Neural crest cell (in vitro differentiated cells): Measurements from ENCODE around the gene EFCAB9. TPM values are rescaled to one million over a fixed set of nuclear protein-coding genes. Genes with fewer than 3 reads are reported as not detected.
A peak's percentile ranks its signal among the peaks of the same experiment; 100 is the strongest.

ENCODE experiments used
- DNase-seq: peaks from one replicate; pipeline ENCODE4 v3.0.0; 2021; ENCODE audit warnings: low read depth, mixed read lengths, low spot score
- H3K27ac Mint-ChIP-seq: one replicate; pipeline ENCODE4 v1.8.0; 2021; ENCODE audit warnings: mild to moderate bottlenecking, mixed read lengths; ENCODE audit not compliant: unreplicated experiment
- H3K27me3 Mint-ChIP-seq: 2 replicates; pipeline ENCODE4 v1.8.0; 2021; ENCODE audit warnings: low read depth, mild to moderate bottlenecking, mixed read lengths
- H3K36me3 Mint-ChIP-seq: 2 replicates; pipeline ENCODE4 v1.8.0; 2021; ENCODE audit warnings: low read depth, mild to moderate bottlenecking, mixed read lengths
- H3K4me1 Mint-ChIP-seq: 2 replicates; pipeline ENCODE4 v1.8.0; 2021; ENCODE audit warnings: mixed read lengths
- H3K4me3 Mint-ChIP-seq: one replicate; pipeline ENCODE4 v1.8.0; 2021; ENCODE audit warnings: mild to moderate bottlenecking, mixed read lengths
- H3K9me3 Mint-ChIP-seq: 2 replicates; pipeline ENCODE4 v1.8.0; 2021; ENCODE audit warnings: mixed read lengths
- total RNA-seq: library from RNA; stranded (reverse); gene quantifications from 2 replicates; pipeline ENCODE4 v1.2.1, GENCODE V29; 2021
- TF ChIP-seq, protein P1 (sequence below): fragments of 200-600 bp; sonication (generic); conservative IDR thresholded peaks from 2 replicates; pipeline ENCODE4 v1.5.0; 2021; ENCODE audit warnings: antibody characterized with exemption, mild to moderate bottlenecking

The EFCAB9 gene
- total RNA-seq, 1 donor from 2014 or later: 0.37 TPM

DNA sequence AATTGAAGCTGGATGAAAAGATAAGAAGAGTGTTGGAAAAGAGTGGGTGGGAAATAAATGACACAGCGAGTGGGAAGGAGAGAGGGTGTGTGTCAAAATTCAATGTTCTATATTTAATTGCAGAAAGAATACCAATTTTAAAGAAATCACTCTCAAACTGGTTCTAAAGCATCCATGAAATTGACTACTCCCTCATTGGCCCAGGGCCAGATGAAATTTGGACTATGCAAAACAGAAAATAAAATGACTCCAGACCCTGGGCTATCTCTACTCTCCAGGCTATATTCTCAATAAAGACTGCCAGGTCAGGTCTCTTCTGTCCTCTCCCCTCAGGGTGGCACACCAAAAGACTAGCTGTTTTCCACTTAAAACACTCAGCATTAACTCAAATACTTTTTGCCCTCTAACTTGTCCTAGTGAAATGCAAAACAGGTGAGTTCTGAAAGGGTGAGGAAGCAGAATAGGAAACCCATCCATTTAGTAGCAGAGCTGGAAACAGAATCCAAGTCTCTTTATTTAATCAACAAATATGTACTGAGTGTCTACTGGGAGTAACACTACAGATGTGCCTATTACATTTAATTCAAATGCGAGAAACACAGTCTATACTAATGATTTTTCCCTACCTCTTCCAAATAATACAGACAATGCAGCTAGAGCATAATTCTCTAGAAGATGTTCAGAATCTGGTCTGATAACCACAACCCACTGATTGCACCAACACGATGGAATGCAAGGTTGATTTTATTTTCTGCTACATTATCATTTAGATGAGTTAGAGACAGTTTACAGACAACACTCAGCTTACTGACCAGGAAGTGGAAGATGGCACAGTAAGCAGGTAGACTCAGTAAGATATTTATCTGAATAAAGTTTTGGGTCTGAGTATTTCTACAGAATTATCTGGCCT, 42.1 kb downstream of the EFCAB9 start:
- Mint-ChIP-seq H3K9me3 (no peaks in the 10 kb centered on the region), H3K36me3 (peaks cover 10% of the 10 kb centered on the region), H3K27me3 (no peaks in the 10 kb centered on the region), H3K4me3 (no peak overlapping the region), H3K4me1 (peaks cover 17% of the 10 kb centered on the region), H3K27ac (no peak overlapping the region)
- DNase-seq: no peak
- TF ChIP-seq, protein P1, sequence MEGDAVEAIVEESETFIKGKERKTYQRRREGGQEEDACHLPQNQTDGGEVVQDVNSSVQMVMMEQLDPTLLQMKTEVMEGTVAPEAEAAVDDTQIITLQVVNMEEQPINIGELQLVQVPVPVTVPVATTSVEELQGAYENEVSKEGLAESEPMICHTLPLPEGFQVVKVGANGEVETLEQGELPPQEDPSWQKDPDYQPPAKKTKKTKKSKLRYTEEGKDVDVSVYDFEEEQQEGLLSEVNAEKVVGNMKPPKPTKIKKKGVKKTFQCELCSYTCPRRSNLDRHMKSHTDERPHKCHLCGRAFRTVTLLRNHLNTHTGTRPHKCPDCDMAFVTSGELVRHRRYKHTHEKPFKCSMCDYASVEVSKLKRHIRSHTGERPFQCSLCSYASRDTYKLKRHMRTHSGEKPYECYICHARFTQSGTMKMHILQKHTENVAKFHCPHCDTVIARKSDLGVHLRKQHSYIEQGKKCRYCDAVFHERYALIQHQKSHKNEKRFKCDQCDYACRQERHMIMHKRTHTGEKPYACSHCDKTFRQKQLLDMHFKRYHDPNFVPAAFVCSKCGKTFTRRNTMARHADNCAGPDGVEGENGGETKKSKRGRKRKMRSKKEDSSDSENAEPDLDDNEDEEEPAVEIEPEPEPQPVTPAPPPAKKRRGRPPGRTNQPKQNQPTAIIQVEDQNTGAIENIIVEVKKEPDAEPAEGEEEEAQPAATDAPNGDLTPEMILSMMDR: no peak

GRCh38 chr5:172238334-172238733, 44.4 kb downstream of the EFCAB9 start:
- Mint-ChIP-seq H3K27me3 (no peaks in the 10 kb centered on the region), H3K27ac (no peak overlapping the region), H3K4me1 (peaks cover 17% of the 10 kb centered on the region), H3K9me3 (peaks cover 5% of the 10 kb centered on the region), H3K4me3 (no peak overlapping the region), H3K36me3 (peaks cover 6% of the 10 kb centered on the region)
- TF ChIP-seq, protein P1: no peak
- DNase-seq: no peak

GRCh38 chr5:172243302-172243701, 49.3 kb downstream of the EFCAB9 start:
- no peak for DNase-seq
- Mint-ChIP-seq H3K4me1 (peaks cover 28% of the 10 kb centered on the region), H3K9me3 (peaks cover 5% of the 10 kb centered on the region), H3K36me3 (peaks cover 12% of the 10 kb centered on the region), H3K4me3 (no peak overlapping the region), H3K27ac (no peak overlapping the region), H3K27me3 (no peaks in the 10 kb centered on the region)
- TF ChIP-seq, protein P1: no peak

DNA sequence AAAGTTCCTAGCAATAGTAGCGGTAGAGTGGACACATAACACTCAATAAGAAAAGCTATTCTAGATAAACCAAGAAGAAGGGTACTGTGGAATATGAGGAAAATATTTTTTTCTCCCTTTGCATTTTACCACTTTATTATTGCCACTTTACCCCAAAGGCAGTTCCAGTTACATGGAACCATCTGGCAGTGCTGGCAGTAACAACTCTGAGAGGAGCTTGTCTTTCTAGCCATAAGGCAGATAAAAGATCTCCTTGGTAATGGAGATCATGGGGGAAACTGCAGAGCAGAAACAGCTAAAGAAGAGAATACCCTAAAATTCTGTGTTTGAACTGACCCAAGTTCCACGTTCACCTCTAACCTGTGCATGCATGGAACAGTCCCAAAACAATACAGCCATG, 51.1 kb downstream of the EFCAB9 start:
- Mint-ChIP-seq H3K4me3 (no peak overlapping the region), H3K4me1 (peaks cover 34% of the 10 kb centered on the region), H3K9me3 (peaks cover 5% of the 10 kb centered on the region), H3K27me3 (no peaks in the 10 kb centered on the region), H3K36me3 (peaks cover 19% of the 10 kb centered on the region), H3K27ac (no peak overlapping the region)
- no peak for DNase-seq
- TF ChIP-seq, protein P1: no peak

- Mint-ChIP-seq H3K9me3 (peaks cover 5% of the 10 kb centered on the region), H3K4me1 (peaks cover 34% of the 10 kb centered on the region), H3K27ac (peak overlapping the region; percentile 35), H3K36me3 (peaks cover 22% of the 10 kb centered on the region), H3K27me3 (no peaks in the 10 kb centered on the region), H3K4me3 (no peak overlapping the region)
- TF ChIP-seq, protein P1: no peak
- DNase-seq: no peak
Measured at GRCh38 chr5:172245703-172246125, 51.7 kb downstream of the EFCAB9 start.
